K562 (cell line): Measurements from ENCODE around the gene GPR183. TPM values are rescaled to one million over a fixed set of nuclear protein-coding genes. Genes with fewer than 3 reads are reported as not detected.

Source experiments
- FIP1L1 ChIP-seq: fragments of 200-400 bp; formaldehyde crosslinking; IDR thresholded peaks from 2 replicates; pipeline ENCODE4 v1.6.1; 2018; ENCODE audit warnings: mild to moderate bottlenecking, low read depth, low read length; ENCODE audit not compliant: poor library complexity, severe bottlenecking
- FOXA1 ChIP-seq: fragments of 450-650 bp; IDR thresholded peaks from 2 replicates; pipeline ENCODE4 v1.6.1; 2016; ENCODE audit warnings: mild to moderate bottlenecking, borderline replicate concordance
- REST ChIP-seq, 2 experiments: fragments of 450-650 bp; formaldehyde crosslinking in 1 of 2; IDR thresholded peaks; 2 replicates each; pipeline versions ENCODE4 v1.4.0 to v1.6.1; 2014 to 2020; ENCODE audit warnings: mild to moderate bottlenecking in 2 of 2, borderline replicate concordance in 1 of 2, low read depth in 1 of 2
- XRCC3 ChIP-seq: fragments of 450-650 bp; IDR thresholded peaks from 2 replicates; pipeline ENCODE4 v1.6.1; 2017; ENCODE audit warnings: mild to moderate bottlenecking, moderate library complexity
- ZBTB33 ChIP-seq: sonication (generic); formaldehyde crosslinking; IDR thresholded peaks from 2 replicates; pipeline ENCODE4 v1.8.1; 2023; ENCODE audit warnings: mild to moderate bottlenecking, missing genetic modification reagents
- polyA plus RNA-seq, 8 experiments: library from polyadenylated mRNA; depleted of rRNA in 4 of 8; stranded (reverse) in 5 of 8; unstranded in 3 of 8; fragments of >200 nt; fragmentation: Nextera tagmentation in 2 of 8; fragmentation: Illumina TruSeq in 1 of 8; extraction: Ambion mirVana in 2 of 8; extraction: Trizol in 1 of 8; gene quantifications; 2 replicates each; pipeline versions ENCODE4 v1.2.1 to v1.2.3, GENCODE V29; 2011 to 2014; ENCODE audit warnings: inconsistent platforms in 1 of 8, missing spikeins in 1 of 8
- total RNA-seq, 7 experiments: library from RNA; depleted of rRNA in 6 of 7; stranded (reverse); fragments of >200 nt in 6 of 7; fragmentation: Illumina TruSeq in 2 of 7; extraction: Trizol in 2 of 7; gene quantifications; 2 replicates each; pipeline versions ENCODE4 v1.2.1 to v1.2.3, GENCODE V29; 2011 to 2021; ENCODE audit warnings: low replicate concordance in 1 of 7

Gene GPR183
- total and polyA plus RNA-seq, 9 of the 15 experiments (the other 6 are each of a cell fraction or from before 2014, with no cell fraction given) = 1.3 to 10.2 (median 3.7) TPM

- no peak for TF ChIP-seq ZBTB33 (CRISPR knock-in tag)
- no peak for TF ChIP-seq FOXA1
- no peak for TF ChIP-seq XRCC3
- TF ChIP-seq REST (IDR thresholded peaks at IDR 0.05; ENCODE audit: borderline replicate concordance) = no peak
- no peak for TF ChIP-seq REST (CRISPR knock-in tag; IDR thresholded peaks at IDR 0.05; ENCODE audit: low read depth)
- TF ChIP-seq FIP1L1 = no peak
Observed at GRCh38 chr13:99256709-99257108, 50.5 kb downstream of the GPR183 start (continued).
